GM10847 (cell line): Measurements from ENCODE around the gene PTPRC.

ENCODE experiments used
- POLR2A ChIP-seq: IDR thresholded peaks from 2 replicates; pipeline ENCODE4 v1.6.1; 2011; ENCODE audit not compliant: insufficient read length; ENCODE audit errors: extremely low read depth

PTPRC gene, protein sequence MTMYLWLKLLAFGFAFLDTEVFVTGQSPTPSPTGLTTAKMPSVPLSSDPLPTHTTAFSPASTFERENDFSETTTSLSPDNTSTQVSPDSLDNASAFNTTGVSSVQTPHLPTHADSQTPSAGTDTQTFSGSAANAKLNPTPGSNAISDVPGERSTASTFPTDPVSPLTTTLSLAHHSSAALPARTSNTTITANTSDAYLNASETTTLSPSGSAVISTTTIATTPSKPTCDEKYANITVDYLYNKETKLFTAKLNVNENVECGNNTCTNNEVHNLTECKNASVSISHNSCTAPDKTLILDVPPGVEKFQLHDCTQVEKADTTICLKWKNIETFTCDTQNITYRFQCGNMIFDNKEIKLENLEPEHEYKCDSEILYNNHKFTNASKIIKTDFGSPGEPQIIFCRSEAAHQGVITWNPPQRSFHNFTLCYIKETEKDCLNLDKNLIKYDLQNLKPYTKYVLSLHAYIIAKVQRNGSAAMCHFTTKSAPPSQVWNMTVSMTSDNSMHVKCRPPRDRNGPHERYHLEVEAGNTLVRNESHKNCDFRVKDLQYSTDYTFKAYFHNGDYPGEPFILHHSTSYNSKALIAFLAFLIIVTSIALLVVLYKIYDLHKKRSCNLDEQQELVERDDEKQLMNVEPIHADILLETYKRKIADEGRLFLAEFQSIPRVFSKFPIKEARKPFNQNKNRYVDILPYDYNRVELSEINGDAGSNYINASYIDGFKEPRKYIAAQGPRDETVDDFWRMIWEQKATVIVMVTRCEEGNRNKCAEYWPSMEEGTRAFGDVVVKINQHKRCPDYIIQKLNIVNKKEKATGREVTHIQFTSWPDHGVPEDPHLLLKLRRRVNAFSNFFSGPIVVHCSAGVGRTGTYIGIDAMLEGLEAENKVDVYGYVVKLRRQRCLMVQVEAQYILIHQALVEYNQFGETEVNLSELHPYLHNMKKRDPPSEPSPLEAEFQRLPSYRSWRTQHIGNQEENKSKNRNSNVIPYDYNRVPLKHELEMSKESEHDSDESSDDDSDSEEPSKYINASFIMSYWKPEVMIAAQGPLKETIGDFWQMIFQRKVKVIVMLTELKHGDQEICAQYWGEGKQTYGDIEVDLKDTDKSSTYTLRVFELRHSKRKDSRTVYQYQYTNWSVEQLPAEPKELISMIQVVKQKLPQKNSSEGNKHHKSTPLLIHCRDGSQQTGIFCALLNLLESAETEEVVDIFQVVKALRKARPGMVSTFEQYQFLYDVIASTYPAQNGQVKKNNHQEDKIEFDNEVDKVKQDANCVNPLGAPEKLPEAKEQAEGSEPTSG (N-terminal part only)

DNA sequence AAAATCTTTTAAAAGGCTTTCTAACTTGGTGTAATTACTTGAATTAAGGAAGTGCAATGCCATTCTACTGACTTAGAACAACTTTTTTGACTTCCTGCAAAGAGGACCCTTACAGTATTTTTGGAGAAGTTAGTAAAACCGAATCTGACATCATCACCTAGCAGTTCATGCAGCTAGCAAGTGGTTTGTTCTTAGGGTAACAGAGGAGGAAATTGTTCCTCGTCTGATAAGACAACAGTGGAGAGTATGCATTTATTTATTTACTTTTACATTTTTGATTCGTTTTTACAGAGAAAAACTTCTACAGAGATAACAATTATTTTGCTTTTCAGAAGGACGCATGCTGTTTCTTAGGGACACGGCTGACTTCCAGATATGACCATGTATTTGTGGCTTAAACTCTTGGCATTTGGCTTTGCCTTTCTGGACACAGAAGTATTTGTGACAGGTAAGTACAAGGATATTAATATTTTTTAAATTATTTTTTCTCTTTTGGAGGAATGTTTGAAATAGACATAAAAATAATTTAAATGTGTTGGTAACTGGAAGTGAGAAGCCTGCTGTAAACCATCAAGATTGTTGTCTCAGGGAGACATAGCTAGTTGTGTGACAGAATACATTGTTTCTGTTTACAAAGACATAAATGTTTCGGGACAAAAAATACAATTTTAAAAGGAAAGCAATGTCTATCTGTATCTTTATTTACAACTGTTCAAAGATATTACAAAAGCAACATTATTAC is at the start of gene PTPRC:
Gene PTPRC, plus strand, starts transcription at position 147 of the 742 bp plus-strand sequence. Its CDS starts 229 bp downstream, at position 376.
- TF ChIP-seq POLR2A = no peak

DNA sequence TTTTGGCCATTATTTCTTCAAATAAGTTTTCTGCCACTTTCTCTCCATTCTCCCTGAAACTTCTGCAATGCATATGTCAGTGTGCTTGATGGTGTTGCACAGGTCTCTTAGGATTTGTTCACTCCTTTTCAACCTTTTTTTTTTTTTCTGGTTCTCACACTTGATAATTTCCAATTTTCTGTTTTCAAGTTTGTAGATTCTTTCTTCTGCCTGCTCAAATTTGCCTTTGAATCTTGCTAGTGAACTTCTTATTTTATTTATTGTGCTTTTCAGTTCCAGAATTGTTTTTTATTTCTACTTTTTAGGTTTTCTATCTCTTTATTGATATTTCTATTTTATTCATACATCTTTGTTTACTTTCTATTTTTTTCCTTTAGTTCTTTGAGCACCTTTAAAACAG is 48.4 kb upstream of the PTPRC start:
- no peak for TF ChIP-seq POLR2A

DNA sequence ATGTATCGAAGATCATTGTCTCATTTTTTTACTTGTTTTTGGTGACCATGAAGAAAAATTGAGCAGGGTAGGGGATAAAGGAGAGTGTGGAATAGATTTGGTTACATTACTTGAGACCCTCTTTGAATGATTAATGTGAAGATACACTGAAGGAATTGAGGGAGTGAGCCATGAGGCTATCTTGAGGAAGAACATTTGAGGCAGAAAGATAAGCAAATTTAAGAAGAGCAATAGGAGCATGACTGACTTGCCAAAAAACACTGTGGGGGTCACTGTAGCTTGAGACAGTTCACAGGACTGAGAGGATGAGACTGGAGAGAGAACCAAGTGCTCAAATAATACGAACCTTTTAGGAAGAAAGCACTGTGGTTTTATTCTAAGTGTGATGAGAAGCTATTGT is 43.1 kb upstream of the PTPRC start:
- no peak for TF ChIP-seq POLR2A

DNA sequence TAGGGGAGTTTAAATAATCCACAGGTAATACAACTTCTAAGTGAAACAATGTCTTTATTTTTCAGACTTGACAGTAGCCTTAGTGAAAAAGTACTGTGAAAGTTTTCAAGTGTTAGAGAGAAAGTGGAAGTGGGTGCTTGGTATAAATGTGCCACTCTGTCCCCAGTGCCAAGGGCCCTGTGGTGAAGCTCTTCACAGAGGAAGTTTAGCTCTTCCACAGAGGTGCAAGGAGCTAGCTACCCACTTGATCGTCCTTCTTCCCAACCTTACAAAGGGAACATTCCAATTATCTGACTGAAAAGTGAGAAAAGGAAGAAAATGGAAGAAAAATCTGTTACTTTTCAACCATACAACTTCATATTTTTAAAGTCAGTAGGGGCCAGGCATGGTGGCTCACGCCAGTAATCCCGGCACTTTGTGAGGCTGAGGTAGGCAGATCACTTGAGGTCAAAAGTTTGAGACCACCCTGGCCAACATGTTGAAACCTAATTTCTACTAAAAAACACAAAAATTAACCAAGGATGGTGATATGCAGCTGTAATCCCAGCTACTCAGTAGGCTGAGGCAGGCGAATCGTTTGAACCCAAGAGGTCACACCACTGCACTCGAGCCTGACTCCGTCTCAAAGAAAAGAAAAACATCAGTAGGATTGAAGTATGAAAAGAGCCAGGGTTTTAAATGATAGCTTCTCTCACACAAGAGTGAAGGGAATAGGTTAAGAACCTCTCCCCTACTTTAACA is 41.0 kb upstream of the PTPRC start:
- TF ChIP-seq POLR2A = no peak

DNA sequence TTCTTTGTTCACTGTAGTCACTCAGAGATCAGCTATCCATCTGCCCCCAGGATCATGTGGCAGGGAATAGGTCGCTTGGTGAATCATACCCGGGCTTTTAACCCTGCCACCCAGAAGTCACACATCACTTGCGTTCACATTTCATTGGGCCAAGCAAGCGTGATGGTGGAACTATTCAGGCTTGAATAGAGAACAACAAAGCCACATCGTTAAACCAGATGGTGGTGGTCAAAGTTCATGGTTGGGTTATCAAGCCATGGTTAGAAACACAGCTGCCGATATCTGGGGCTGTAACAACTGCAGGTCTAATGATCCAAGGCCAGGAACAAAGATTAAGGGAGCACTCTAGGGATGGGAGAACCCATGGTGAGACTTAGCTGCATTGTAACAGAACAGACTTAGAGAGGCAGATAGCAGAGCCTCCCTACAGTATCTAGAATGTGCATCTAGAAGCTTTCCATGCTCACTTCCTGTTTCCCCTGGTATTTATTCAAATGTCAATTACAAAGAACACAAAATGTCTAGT is 40.0 kb upstream of the PTPRC start:
- TF ChIP-seq POLR2A = peak; percentile 13

DNA sequence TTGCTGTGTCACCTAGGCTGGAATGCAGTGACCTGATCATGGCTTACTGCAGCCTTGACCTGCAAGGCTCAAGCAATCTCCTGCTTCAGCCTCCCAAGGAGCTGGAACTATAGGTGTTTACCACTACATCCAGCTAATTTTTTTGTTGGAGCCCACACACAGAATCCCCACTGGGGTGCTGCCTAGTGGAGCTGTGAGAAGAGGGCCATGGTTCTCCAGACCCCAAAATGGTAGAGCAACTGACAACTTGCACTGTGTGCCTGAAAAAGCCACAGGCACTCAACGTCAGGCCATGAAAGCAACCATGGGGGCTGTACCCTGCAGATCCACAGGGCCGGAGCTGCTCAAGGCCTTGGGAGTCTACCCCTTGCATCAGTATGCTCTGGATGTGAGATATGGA is 39.1 kb upstream of the PTPRC start:
- TF ChIP-seq POLR2A = no peak

DNA sequence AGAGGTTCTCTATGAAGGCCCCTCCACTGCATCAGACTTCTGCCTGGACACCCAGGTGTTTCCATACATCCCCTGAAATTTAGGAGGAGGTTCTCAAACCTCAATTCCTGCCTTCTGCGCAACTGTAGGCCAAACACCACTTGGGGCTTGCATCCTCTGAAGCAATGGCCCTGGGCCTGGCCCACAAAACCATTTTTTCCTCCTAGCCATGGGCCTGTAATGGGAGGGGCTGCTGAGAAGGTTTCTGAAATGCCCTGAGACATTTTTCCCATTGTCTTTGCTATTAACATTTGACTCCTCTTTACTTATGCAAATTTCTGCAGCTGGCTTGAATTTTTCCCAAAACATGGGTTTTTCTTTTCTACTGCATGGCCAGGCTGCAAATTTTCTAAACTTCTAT is 37.9 kb upstream of the PTPRC start:
- TF ChIP-seq POLR2A = no peak

DNA sequence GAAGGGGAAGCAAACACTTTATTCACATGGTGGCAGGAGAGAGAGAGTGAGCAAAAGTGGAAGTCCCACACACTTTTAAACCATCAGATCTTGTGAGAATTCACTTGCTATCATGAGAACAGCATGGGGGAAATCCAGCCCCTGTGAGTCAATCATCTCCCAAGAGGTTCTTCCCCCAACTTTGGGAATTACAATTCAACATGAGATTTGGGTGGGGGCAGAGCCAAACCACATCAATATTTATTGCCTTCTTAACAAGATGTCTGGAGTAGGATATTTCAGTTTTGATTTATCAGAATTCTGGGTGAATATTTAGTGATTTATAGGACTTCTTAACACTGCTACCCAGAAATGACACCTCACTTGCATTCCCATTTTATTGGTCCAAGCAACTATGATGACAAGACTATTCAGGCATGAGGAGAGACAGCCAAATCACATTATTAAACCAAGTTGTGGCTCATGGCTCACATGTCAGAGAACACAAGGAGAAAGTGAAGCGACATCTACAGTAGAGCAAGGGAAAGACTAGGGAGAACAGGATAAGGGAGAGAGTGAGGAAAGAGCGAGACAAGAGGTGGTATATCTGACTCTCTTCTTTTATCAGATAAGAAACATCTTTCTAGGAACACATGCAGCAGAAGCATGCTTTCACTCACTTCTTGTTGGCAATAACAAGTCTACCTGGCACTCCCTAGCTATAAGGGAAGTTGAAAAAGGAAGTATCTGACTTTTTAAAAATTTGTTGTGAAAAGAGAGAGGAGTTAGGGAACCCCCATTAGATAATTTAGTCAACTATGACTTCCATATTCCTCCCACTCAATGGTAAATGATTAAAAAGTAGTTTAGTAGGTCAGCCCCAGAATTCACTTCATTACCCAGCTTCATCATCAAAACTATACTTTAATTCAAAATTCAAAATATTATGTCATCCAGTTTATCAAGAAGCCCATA is 36.6 kb upstream of the PTPRC start:
- TF ChIP-seq POLR2A = no peak

DNA sequence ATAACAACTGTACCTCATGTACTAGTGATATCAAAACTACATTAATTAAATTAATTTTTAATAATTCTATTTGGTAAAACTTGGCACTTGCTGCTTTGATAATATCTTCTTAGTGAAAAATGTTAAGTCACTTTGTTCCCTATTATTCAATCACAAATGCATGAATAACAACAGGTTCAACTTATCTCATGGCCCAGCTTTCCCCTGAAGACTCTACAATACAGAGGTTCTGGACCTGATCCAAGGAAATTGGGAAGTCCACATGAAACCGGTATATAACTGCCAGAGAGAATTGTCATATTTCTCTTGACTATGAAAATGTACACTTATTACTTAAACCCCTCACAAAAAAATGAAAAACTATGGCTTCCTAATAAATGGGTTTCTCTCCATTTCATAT is 33.9 kb upstream of the PTPRC start:
- no peak for TF ChIP-seq POLR2A

DNA sequence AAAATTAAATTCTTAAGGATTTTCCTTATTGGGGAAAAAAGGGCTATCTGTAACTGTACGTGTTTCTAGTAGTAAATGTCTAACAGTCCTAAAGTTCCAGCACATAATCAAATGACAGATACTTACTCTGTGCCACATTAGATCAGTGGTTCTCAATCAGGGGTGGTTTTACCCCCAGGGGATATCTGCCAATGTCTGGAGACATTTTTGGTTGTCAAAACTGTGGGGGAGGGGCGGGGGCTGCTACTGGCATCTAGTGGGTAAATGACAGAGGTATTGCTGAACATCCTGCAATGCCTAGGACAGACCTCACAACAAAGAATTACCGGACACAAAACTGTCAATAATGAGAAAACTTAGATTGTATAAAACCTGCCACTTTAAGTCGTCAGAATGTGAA is 33.4 kb upstream of the PTPRC start:
- TF ChIP-seq POLR2A = no peak

DNA sequence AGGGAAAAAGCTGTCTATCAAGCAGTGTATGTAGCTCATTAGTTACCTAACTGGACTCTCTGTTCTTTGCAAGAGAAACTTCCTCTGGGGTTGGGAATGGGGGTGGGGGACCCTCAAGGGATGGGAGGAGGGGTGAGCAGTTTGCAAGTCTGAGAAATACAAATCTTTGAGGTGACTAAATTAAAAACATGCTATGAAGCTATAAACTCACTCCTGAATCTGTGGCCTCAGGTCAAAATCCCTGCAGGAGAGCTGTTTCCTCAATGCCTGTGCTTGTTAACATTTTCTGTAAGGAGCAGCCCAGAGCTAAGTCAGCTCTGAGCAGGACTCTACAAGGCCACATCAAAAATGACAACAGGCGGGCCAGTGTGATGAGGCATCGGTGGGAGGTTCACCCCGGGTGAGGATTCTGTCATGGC is 32.8 kb upstream of the PTPRC start:
- TF ChIP-seq POLR2A = no peak

DNA sequence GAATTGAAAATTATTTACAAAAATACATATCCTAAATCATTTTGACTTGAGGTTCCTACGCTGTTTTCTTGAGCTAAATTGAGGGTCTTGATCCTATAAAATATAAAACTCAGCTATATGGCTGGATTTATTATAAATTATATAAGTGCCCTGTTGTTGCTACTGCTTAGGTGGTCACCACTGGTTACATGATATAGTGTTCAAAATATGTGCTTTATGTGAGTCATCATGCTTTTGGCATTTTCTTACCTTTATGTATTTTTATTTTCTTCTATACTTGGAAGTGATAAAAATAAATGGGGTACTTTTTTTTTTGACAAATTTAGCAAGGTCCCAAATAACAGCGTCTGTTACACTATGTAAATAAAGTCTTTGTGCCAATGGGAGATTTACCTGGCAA is 31.1 kb upstream of the PTPRC start:
- TF ChIP-seq POLR2A = no peak

DNA sequence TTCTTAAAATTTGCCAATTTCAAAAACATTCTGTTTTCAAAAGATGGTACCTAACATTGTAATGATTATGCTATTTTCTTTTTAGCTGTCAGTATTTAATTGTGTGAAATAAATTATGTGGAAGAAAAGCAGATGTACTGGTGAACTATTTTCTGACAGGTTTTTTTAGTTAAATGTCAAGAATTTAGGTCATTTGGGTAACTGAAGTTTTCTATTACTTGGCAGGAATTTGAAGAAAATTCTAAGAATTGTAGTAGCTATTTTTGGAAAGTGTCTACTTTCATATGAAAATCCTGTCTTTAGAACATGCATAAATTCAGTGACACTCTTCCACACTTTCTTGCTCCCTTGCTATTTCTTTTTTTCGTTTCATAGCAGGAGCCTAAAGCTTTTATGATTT is 28.5 kb upstream of the PTPRC start:
- no peak for TF ChIP-seq POLR2A

DNA sequence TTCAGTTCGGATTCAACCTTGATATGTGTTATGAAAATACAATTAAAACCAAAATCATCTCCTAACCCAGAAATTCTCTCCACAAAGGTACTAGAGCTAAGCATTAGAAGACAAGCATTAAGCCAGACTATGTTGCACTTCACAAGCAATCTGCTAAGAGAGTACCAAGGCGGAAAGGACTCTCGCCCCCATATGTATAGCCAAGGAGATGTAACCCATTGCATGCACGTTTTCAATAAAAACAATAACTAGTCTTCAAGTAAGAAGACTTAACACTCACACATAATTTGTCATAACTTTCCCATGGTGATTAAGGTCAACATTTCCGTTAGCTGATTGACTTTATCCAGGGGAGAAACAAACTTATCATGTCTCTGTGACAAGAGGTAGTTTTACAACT is 27.6 kb upstream of the PTPRC start:
- TF ChIP-seq POLR2A = no peak
